ENCODE data around the gene RPRD1A.
"Not testable (repeated sequence)": the region's sequence is repeated elsewhere in the genome, so short reads cannot be mapped to it uniquely, and the experiment has no call there.

The RPRD1A gene

GRCh38 chr18:36024241-36024640, 43.1 kb downstream of the RPRD1A start:
- DNase-seq, result not testable (repeated sequence)

- no peak for DNase-seq
Measured at GRCh38 chr18:36023336-36023735, 44.0 kb downstream of the RPRD1A start.

GRCh38 chr18:36020174-36020711, 47.1 kb downstream of the RPRD1A start:
- no peak for DNase-seq

GRCh38 chr18:36017232-36017631, 50.1 kb downstream of the RPRD1A start:
- DNase-seq, result no peak

- DNase-seq, result no peak
Measured at GRCh38 chr18:36015629-36016028, 51.7 kb downstream of the RPRD1A start.

GRCh38 chr18:36012891-36013290, 54.5 kb downstream of the RPRD1A start:
- DNase-seq, result no peak

- no peak for DNase-seq
Measured at GRCh38 chr18:36009214-36009613, 58.1 kb downstream of the RPRD1A start.

- no peak for DNase-seq
Measured at GRCh38 chr18:36006997-36007396, 60.4 kb downstream of the RPRD1A start.

GRCh38 chr18:35999925-36000324, 67.4 kb downstream of the RPRD1A start:
- DNase-seq, result no peak

- DNase-seq, result no peak
Measured at GRCh38 chr18:35998967-35999366, 68.4 kb downstream of the RPRD1A start.

GRCh38 chr18:35993013-35993412, 74.3 kb downstream of the RPRD1A start:
- no peak for DNase-seq

- DNase-seq, result no peak
Measured at GRCh38 chr18:35991696-35992095, 75.7 kb downstream of the RPRD1A start.

GRCh38 chr18:35983818-35984217, 83.5 kb downstream of the RPRD1A start:
- no peak for DNase-seq

GRCh38 chr18:35983147-35983546, 84.2 kb downstream of the RPRD1A start:
- no peak for DNase-seq

GRCh38 chr18:35982409-35983114, 84.8 kb downstream of the RPRD1A start:
- DNase-seq, result no peak

GRCh38 chr18:35979112-35979511, 88.2 kb downstream of the RPRD1A start:
- no peak for DNase-seq

- no peak for DNase-seq
Measured at GRCh38 chr18:35974181-35974580, 93.2 kb downstream of the RPRD1A start.

- DNase-seq, result no peak
Measured at GRCh38 chr18:35973650-35974049, 93.7 kb downstream of the RPRD1A start.

GRCh38 chr18:35972197-35973000, 95.0 kb downstream of the RPRD1A start, which contains the start of gene RMP24:
Gene RMP24, plus strand, starts transcription at chr18:35972679.
- peak; percentile 96 for DNase-seq

GRCh38 chr18:35971661-35972196, 95.6 kb downstream of the RPRD1A start:
- DNase-seq, result no peak

GRCh38 chr18:35969676-35970075, 97.7 kb downstream of the RPRD1A start:
- no peak for DNase-seq

GRCh38 chr18:35968278-35968880, 99.0 kb downstream of the RPRD1A start:
- DNase-seq, result no peak

- not testable (repeated sequence) for DNase-seq
Measured at GRCh38 chr18:35967866-35968265, 99.5 kb downstream of the RPRD1A start.

Measured in CD4-positive, alpha-beta T cell treated with Interleukin-17A for 4 hours (primary cell).